Stomach (tissue), 9 donors: ENCODE data around the gene GLYATL2. TPM values are rescaled to one million over a fixed set of nuclear protein-coding genes. Genes with fewer than 3 reads are reported as not detected.

Experiments
- DNase-seq, 2 donors: peaks; one replicate each; pipeline versions ENCODE4 v3.0.0 to v3.0.0-alpha.2; 2013 to 2019
- H3K27ac ChIP-seq, 5 donors: fragments of 200-600 bp in 4 of 5; sonication (generic) in 4 of 5; one replicate each; pipeline ENCODE4 v1.5.1; 2013 to 2019; ENCODE audit warnings: mild to moderate bottlenecking in 1 of 5, moderate library complexity in 1 of 5
- H3K27me3 ChIP-seq, 3 donors: fragments of 200-600 bp; sonication (generic); one replicate each; pipeline ENCODE4 v1.5.1; 2017 to 2019; ENCODE audit warnings: mixed run types in 1 of 3
- H3K36me3 ChIP-seq, 4 donors: fragments of 200-600 bp; sonication (generic); 1 replicate in 3 of 4; 2 replicates in 1 of 4; pipeline ENCODE4 v1.5.1; 2016 to 2019
- H3K4me1 ChIP-seq, 4 donors: fragments of 200-600 bp; sonication (generic); one replicate each; pipeline ENCODE4 v1.5.1; 2016 to 2019
- H3K4me3 ChIP-seq, 4 donors: fragments of 200-600 bp; sonication (generic) in 3 of 4; one replicate each; pipeline ENCODE4 v1.5.1; 2016 to 2019; ENCODE audit warnings: mild to moderate bottlenecking in 1 of 4
- H3K9me3 ChIP-seq, 4 donors: fragments of 200-600 bp; sonication (generic); one replicate each; pipeline ENCODE4 v1.5.1; 2016 to 2019
- CTCF ChIP-seq, 7 experiments: fragments of 450-650 bp in 4 of 7; fragments of 200-600 bp in 3 of 7; sonication (generic) in 3 of 7; IDR thresholded peaks; one replicate each; pipeline ENCODE4 v1.5.1; 2016 to 2019; ENCODE audit warnings: antibody characterized with exemption in 7 of 7, control low read depth in 2 of 7, mild to moderate bottlenecking in 1 of 7
- EP300 ChIP-seq: sonication (generic); formaldehyde crosslinking; IDR thresholded peaks from one replicate; pipeline ENCODE4 v1.6.1; 2017; ENCODE audit warnings: antibody characterized with exemption
- POLR2A ChIP-seq, 4 donors: fragments of 450-650 bp; IDR thresholded peaks; one replicate each; pipeline ENCODE4 v1.6.1; 2016; ENCODE audit warnings: antibody characterized with exemption in 4 of 4, control low read depth in 2 of 4, mild to moderate bottlenecking in 1 of 4, moderate library complexity in 1 of 4
- POLR2AphosphoS5 ChIP-seq, 3 donors: sonication (generic); formaldehyde crosslinking; IDR thresholded peaks; one replicate each; pipeline ENCODE4 v1.6.1; 2016; ENCODE audit warnings: antibody characterized with exemption in 3 of 3
- WGBS, 5 donors: extraction: QIAGEN DNeasy Blood & Tissue Kit in 3 of 5; methylation state at CpG; one replicate each; pipeline versions ENCODE4 v1.1.5 to v1.1.7; 2013 to 2018; 5-methylcytosine and 5-hydroxymethylcytosine counted together
- intact Hi-C: fragments of 100-400 bp; cut with DNase I; formaldehyde crosslinking; loops from one replicate; pipeline ENCODE4 v1.15.1; 2023; ENCODE audit warnings: low total_unique reads
- polyA plus RNA-seq, 3 donors: library from polyadenylated mRNA; stranded (reverse); fragments of 200-250 nt; gene quantifications; one replicate each; pipeline ENCODE4 v1.2.3, GENCODE V29; 2013
- total RNA-seq, 5 donors: library from RNA; depleted of rRNA; stranded (reverse); fragments of >200 nt; gene quantifications; one replicate each; pipeline versions ENCODE4 v1.1.0 to v1.2.3, GENCODE V29; 2014 to 2016
- donor health status: healthy with polysubstance abuse.
- donor health status: Bipolar disorder and iron deficiency.
- donor health status: healthy.

The GLYATL2 gene
- total and polyA plus RNA-seq, 8 donors: 0.65 to 1.1 (median 1.0) TPM; not detected in 4

GRCh38 chr11:58837707-58838388, 6.7 kb downstream of the GLYATL2 start:
- no peak for TF ChIP-seq POLR2AphosphoS5 (IDR thresholded peaks at IDR 0.05)
- no peak for TF ChIP-seq EP300
- no peak for TF ChIP-seq CTCF (IDR thresholded peaks at IDR 0.05)
- TF ChIP-seq POLR2A (IDR thresholded peaks at IDR 0.05): no peak
- no peaks in the 10 kb centered on the region for H3K4me1 ChIP-seq
- H3K27ac ChIP-seq: no peak overlapping the region
- DNase-seq: no peak
- no peaks in the 10 kb centered on the region for H3K9me3 ChIP-seq
- WGBS, 5 donors: 85 to 91% (median 85%) methylated on average over 5 of the region's 5 CpGs
- H3K36me3 ChIP-seq: no peaks in the 10 kb centered on the region
- H3K27me3 ChIP-seq: no peaks in the 10 kb centered on the region
- no peak overlapping the region for H3K4me3 ChIP-seq
- intact Hi-C loops: no loop called here

- no peaks in the 10 kb centered on the region for H3K4me1 ChIP-seq
- no peak overlapping the region for H3K27ac ChIP-seq
- H3K4me3 ChIP-seq: no peak overlapping the region
- intact Hi-C loops: no loop called here
- no peaks in the 10 kb centered on the region for H3K9me3 ChIP-seq
- WGBS, 5 donors: 19 to 41% (median 29%) methylated on average over 1 of the region's 1 CpG
- H3K27me3 ChIP-seq: no peaks in the 10 kb centered on the region
- no peak for DNase-seq
- no peak for TF ChIP-seq EP300
- TF ChIP-seq CTCF (IDR thresholded peaks at IDR 0.05): no peak
- TF ChIP-seq POLR2A (IDR thresholded peaks at IDR 0.05): no peak
- no peak for TF ChIP-seq POLR2AphosphoS5 (IDR thresholded peaks at IDR 0.05)
- H3K36me3 ChIP-seq: no peaks in the 10 kb centered on the region
Measured at GRCh38 chr11:58832056-58832645, 12.4 kb downstream of the GLYATL2 start.

GRCh38 chr11:58830673-58831301, 13.7 kb downstream of the GLYATL2 start:
- intact Hi-C loops: no loop called here
- Histone ChIP-seq H3K27me3 (no peaks in the 10 kb centered on the region), H3K36me3 (no peaks in the 10 kb centered on the region), H3K4me3 (no peak overlapping the region), H3K9me3 (peaks cover 0 to 11% (median 7%) of the 10 kb centered on the region in 4 donors), H3K4me1 (no peaks in the 10 kb centered on the region), H3K27ac (no peak overlapping the region)
- no peak for TF ChIP-seq CTCF (IDR thresholded peaks at IDR 0.05)
- no peak for TF ChIP-seq POLR2A (IDR thresholded peaks at IDR 0.05)
- TF ChIP-seq EP300: no peak
- TF ChIP-seq POLR2AphosphoS5 (IDR thresholded peaks at IDR 0.05): no peak
- no peak for DNase-seq
- 31 to 86% (median 52%) methylated on average over 24 to 31 of the region's 31 CpGs for WGBS, 5 donors

GRCh38 chr11:58829786-58830185, 14.7 kb downstream of the GLYATL2 start:
- intact Hi-C loops: no loop called here
- Histone ChIP-seq H3K27ac (no peak overlapping the region), H3K9me3 (peaks cover 0 to 13% (median 9%) of the 10 kb centered on the region in 4 donors), H3K36me3 (no peaks in the 10 kb centered on the region), H3K27me3 (no peaks in the 10 kb centered on the region), H3K4me3 (no peak overlapping the region), H3K4me1 (no peaks in the 10 kb centered on the region)
- no peak for DNase-seq
- TF ChIP-seq POLR2A (IDR thresholded peaks at IDR 0.05): no peak
- TF ChIP-seq POLR2AphosphoS5 (IDR thresholded peaks at IDR 0.05): no peak
